Cerebellar cortex (tissue), 1 donor: ENCODE data around the gene PSG5.
"Not testable (repeated sequence)": the region's sequence is repeated elsewhere in the genome, so short reads cannot be mapped to it uniquely, and the experiment has no call there.

Source experiments
- DNase-seq: peaks from one replicate; pipeline ENCODE4 v3.0.0-alpha.2; 2015; ENCODE audit warnings: low spot score

Gene PSG5

DNA sequence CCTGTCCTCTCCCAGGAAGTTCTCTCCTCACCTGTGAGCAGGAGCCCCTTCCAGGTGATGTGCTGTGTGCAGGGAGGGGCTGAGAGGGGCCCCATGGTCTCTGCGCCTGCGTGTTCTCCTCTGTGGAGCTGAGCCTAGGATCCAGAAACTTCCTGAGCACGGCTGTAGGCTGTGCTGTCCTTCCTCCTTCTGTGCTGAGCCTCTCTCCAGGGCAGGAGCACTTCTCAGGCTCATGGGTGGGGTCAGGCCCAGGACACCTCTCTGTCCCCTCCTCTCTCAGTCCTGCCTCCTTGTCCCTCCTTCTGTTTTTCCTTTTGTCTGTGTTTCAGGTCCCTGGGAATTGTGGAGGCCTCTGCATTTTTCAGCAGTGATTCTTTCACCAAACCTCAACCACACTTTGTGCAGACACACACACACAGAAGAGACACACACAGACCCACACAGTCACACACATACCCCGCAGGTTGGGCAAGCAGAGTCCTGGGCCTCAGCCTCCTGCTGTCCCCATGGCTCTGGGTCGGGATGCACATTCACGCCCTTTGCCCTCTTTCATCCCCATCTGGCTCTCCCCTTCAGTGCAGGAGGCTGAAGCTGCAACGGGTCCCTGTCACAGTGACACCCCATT, at the start of gene PSG5:
TSS of gene PSG5 (minus strand) at position 226 of the 625 bp plus-strand sequence. CDS start at position 95, 131 bp downstream.
- DNase-seq, result not testable (repeated sequence)

DNA sequence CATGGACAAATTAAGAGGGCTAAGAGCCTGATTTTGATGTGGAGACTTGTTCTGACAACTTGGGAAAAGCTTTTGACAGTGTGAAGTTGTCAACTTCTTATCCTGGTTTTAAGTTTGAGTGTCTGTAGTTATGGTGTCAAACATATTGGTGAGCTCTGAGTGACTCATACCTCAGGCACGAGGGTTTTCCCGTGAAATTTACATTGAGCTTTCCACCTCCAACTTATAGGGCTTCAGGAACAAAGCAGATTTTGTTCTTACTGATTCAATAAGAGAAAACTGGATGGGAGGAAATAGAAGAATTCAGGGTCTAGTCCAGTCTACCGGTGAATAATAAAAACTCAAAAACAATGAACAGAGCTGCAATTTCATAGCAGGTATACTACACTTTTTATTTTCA, 49.4 kb upstream of the PSG5 start:
- not testable (repeated sequence) for DNase-seq

DNA sequence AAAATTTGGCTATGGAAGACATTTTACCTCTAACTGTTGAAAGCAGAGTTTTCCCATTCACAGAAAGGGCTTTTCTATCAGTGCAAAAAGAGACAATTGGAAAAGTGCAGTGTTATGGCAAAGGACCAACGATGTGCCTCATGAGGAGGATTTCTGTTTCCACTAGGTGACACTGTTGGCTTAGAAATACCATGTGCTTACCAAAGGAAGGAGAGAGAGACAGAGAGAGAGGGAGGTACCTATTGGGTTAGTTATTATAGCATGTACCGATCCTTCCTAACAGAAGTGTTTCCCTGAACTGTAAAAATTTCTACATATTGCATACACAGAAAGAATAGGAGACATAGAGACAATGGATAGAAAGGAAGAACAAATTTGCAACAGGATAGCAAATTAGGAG, 43.0 kb upstream of the PSG5 start:
- peak; percentile 84 for DNase-seq

DNA sequence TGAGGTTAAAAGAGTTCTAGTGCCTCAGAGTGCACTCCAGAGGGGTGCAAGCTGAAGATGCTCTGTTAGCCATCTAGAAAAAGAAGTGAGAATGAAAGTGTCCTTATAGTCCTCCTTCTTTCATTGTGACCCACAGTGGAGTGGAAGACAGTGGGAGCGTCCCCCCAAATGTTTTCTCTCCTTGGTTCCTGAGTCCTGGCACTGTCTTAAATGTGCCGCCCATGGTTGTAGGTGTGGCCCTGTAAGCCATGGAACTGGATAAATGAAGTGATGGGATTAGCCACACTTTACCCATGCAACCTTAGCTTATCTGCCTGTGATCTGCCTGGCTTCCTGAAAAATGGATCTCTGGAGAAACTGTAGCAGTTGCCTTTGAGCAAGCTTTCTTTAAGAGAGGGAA, 42.4 kb upstream of the PSG5 start:
- not testable (repeated sequence) for DNase-seq

DNA sequence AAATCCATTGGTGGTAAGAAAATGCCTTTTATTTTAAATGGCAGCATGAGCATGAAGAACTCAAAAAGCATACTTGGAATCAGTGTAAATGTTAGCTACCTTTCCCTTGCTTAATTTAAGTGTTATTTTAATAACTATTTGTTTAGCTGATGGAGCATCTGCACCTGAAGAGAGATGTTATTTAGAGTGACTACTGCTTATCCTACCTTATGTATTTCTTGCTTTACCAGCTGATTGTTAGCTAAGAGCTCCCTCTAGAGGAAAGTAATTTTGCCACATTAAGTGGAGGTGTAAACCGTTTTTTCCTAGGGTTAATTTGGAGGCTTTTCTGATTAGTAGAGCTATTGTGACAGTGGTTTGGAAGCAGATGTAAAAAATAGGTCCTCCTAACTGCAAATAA, 40.6 kb upstream of the PSG5 start:
- DNase-seq, result not testable (repeated sequence)

DNA sequence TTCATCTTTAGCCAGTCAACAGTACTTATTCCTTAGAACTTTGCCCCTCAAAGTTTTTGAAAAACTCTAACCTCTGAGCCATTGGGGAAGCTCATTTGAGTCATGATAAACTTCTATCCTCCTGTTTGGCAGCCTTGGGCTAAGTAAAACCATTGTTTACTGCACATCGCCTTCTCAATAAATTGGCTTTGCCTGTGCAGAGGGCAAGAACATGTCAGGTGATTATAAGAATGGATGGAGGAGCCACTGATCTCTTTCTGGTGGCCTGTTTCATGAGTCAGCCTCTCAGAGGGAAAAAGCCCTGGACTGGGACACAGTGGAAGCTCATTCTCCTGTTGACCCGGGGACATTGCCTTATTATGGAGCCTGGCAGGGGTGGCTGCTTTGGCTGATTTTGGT, 38.5 kb upstream of the PSG5 start:
- peak; percentile 87 for DNase-seq

DNA sequence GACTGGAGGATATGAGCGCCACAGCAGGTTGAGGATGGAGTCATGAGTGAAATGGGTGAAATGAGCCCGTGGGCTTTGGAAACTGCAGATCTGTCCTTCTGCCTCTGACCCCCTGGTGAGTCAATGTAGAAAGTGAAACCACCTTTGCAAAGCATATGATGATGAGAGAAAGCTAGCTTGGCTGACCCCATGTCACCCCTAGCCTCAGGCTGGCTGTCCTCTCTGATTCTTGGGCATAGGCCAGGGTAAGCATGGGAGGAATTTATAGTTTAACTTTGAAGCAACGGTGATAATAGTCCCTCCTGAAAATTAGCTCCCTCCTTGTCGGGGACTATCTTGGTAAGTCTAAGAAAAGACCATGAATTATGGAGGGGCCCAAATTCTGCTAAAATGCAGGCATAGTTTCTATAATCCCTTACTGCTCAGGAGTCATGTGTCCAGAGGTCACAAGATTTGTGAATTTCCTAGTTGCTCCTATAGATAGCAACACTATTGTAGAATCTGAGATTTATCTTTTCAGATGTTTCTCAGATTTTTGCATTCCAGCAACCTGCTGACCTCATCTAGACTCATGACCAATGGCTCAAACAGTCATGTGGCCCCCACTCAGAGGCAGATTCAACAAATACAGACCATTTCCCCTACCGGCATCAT, 38.0 kb upstream of the PSG5 start:
- DNase-seq, result peak; percentile 94

DNA sequence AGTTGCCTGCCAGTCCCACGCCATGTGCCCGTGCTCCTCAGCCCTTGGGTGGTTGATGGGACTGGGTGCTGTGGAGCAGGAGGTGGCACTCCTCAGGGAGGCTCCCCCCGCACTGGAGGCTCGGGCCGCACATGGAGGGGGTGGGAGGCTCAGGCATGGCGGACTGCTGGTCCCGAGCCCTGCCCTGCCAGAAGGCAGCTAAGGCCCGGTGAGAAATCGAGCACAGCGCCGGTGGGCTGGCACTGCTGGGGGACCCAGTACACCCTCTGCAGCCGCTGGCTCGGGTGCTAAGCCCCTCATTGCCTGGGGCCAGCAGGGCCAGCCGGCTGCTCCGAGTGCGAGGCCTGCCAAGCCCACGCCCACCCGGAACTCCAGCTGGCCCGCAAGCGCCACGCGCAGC, 35.6 kb upstream of the PSG5 start:
- not testable (repeated sequence) for DNase-seq

DNA sequence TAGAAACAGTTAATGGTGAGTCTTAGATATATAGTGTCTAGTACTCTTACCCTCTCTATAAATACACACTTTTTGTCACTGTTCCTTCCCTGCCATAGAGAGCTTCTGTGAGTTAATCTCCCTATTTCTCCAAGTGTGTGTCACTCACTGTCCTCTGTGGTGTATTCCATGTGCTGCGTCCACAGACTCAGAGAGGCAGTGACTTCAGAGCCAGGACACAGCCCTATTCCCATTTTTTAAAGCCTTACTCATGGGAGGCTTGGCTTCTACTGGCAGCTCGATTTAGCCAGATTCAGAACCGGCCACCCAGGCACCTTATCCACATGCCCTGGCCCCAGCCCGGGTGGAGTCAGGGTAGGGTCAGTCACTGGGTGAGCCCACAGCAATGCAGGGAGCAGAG, 32.8 kb upstream of the PSG5 start:
- not testable (repeated sequence) for DNase-seq

DNA sequence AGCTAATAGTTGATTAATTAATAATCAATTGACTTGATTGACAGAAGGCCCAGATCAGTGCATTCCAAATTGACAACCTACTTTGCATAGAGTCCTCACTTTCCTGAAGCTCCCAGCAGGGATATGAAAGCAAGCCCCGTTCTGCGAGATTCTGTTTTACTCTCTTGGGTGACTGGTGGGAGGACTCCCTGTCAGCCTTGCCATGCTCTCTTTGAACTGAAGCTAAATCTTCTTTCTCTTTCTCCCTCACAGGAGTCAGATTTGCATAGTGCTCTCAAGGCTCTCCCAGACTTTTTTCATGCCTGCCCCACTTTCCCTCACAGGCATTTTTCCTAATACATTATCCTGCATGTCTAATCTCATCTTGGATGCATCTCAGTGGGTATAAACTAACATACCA, 29.5 kb upstream of the PSG5 start:
- DNase-seq, result not testable (repeated sequence)

DNA sequence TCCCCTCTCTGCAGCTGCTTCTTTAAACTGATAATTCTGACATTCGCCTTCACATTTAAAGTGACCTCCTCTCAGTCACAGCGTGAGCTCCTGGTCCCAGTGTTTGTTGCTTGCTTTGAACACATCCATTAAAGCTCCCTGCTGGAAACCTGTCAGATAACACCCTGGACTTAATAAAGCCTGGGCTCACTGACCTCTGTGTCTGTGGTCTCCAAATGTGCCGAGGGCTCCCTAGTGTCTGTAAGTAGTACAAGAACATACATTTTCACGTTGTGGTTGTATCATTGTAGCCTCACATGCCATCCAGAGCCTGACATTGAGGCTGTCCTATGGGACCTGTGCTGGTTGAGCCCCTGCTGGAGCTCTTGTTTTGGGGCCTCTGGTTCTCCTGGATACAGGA, 21.7 kb upstream of the PSG5 start:
- DNase-seq, result peak; percentile 77

DNA sequence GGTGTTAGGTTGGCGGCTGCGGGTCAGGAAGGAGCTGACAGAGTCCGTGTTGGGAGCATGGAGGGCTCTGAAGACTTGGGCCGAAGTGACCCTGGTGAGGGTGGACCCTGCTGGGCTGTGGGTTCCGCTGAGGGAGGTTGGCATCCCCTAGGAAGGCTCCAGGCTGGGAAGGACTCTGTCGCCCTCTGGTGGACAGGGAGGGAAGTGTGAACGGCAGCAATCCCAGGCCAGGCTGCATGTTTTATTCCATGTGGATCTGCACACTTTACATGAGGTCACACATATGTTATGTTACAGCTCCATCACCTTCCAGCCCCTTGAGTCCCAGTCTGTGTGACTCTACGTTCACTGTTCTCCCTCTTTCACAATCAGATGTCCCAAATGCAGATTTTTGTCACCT, 20.8 kb upstream of the PSG5 start:
- DNase-seq, result peak; percentile 51

DNA sequence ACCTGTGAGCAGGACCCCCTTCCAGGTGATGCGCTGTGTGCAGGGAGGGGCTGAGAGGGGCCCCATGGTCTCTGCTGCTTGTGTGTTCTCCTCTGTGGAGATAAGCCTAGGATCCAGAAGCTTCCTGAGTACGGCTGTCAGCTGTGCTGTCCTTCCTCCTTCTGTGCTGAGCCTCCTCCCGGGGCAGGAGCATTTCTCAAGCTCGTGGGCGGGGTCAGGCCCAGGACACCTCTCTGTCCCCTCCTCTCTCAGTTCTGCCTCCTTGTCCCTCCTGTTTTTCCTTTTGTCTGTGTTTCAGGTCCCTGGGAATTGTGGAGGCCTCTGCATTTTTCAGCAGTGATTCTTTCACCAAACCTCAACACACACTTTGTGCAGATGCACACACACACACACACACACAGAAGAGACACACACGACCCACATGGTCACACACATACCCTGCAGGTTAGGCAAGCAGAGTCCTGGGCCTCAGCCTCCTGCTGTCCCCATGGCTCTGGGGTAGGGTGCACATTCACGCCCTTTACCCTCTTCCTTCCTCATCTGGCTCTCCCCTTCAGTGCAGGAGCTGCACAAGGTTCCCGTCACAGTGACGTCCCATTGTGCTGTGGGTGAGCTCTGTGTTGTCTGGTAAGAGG, 19.3 kb upstream of the PSG5 start, which contains the start of gene PSG4:
TSS of gene PSG4 (minus strand) at position 168 of the 635 bp plus-strand sequence. CDS start at position 66, 102 bp downstream.
- DNase-seq, result peak; percentile 59

DNA sequence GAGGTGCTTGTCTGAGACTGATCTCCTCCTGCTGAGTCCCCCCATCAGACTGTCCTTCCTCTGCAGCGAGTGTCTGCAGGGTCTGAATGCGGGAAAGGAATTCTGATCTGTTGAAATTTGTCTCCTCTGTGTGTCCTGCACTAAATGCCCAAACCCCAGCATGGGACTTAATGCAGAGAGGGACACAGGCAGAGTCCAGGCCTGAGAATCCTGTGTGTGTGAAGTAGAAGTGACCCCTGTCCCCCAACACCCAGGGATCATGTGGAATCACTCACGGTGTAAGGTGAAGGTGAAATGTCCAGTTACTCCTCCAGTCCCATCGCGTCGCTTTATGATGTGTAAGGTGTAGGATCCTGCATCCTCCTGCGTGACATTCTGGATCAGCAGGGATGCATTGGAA, 17.3 kb upstream of the PSG5 start:
- not testable (repeated sequence) for DNase-seq

DNA sequence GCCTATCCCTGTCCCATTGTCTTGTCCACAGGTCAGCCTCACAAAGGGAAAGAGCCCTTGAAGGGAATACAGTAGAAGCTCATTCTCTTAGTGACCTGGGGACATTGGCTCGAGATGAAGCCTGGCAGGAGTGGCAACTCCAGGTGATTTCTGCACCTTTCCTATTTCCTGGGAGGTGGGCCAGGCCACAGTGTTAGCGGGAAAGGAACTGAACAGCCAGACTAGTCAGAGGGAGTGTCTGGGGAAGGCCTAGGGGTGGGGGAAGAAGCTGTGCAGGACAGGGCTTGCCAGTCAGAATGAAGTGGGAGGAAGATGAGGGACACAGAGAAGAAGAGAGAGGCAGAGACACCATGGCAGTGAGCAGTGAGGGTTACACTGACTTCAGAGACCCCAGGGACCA, 15.6 kb upstream of the PSG5 start:
- DNase-seq, result not testable (repeated sequence)

DNA sequence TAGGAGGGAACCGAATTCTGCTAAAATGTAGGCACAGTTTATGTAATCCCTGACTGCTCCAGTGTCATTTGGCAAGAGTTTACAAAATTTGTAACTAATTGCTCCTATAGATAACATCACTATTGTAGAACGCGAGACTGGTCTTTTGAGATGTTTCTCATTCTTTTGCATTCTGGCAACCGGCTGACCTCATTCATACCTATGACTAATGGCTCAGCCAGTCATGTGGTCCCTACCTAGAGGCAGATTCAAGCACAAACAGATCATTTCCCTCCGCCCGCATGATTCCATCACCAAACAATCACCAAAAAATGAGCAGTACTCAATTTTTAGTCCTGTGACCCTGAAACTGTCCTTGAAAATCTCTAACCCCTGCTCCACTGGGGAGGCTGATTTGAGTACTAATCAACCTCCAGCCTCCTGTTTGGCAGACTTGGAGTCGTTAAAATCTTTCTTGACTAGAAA, 15.0 kb upstream of the PSG5 start:
- DNase-seq, result peak; percentile 70

DNA sequence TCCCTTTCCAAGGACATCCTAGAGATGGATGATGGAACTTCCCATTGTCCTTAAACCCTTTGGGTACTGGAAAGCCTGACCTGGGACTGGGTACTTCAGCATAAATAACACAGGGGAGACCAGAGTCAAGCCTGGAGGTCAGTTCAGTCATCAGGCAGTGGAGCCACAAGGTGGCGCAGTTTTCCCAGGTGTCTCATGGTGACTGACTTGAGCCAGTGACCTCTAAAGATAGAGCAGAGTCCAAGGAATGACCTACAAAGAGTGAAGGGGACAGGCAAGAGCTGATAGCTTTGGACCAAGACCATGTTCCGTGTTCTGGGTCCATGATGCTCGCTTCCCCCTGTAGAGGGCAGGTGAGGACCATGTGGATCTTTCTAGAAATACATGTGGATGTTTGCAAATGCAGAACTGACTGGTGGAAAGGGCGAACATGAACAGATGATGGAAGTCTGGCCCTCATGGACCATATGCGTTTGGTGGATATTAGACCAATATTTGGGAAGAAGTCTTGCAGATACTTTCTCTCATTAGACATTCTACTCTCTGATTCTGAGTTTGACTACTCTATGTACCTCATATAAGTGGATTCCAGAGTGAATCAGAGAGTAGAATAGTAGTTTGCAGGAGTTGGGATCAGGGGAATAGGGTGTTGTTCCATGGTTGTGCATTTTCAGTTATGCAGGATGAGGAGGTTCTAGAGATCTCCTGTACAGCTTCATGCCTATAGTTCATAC, 12.5 kb upstream of the PSG5 start:
- not testable (repeated sequence) for DNase-seq

DNA sequence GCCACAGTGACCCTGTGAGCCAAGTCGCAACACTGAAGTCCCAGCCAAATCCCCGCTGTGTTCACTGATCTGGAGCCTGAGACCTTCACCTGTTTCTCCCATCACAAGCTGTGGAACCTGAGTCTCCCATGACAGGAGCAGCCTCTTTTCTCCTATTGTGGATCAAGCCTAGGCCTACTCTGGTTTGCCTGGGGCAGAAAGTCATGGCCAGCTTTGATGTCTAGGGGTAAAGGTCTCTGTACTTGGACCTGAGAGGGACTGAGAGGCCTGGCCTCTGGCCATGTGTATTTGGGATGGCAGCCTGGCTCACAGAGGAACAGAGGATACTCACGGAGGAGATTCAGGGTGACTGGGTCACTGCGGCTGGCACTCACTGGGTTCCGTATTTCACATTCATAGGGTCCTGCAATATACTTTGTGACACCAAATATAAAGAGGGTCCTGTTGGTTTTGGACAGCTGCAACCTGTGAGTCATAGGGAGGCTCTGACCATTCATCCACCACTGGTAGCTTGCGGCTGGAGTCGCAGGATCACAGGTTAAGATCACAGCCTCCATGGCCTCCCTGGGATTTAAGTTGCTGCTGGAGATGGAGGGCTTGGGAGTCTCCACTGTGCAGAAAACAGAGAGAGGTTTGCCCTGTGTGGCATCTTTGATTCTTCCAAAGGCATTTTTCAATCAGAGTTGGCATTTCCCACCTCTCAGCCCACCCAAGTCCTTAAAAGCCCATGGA, 11.5 kb upstream of the PSG5 start:
- not testable (repeated sequence) for DNase-seq

DNA sequence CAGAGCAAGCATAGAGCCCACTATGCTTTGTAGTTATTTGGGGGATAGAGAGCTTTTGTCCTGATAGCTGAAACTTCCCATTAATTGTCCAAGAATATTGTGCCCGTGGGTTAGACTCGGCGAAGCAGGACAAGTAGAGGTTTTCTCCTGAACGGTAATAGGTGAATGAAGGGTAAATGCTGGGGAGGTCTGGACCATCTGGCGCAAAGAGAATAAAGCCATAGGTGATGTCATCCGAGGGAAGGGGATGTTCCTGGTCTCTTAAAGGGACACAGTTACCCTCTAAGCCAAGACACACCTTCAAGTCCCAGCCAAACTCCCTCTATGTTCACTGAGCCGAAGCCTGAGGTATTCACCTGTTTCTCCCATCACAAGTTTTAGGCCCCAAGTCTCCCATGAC, 8.1 kb upstream of the PSG5 start:
- not testable (repeated sequence) for DNase-seq

DNA sequence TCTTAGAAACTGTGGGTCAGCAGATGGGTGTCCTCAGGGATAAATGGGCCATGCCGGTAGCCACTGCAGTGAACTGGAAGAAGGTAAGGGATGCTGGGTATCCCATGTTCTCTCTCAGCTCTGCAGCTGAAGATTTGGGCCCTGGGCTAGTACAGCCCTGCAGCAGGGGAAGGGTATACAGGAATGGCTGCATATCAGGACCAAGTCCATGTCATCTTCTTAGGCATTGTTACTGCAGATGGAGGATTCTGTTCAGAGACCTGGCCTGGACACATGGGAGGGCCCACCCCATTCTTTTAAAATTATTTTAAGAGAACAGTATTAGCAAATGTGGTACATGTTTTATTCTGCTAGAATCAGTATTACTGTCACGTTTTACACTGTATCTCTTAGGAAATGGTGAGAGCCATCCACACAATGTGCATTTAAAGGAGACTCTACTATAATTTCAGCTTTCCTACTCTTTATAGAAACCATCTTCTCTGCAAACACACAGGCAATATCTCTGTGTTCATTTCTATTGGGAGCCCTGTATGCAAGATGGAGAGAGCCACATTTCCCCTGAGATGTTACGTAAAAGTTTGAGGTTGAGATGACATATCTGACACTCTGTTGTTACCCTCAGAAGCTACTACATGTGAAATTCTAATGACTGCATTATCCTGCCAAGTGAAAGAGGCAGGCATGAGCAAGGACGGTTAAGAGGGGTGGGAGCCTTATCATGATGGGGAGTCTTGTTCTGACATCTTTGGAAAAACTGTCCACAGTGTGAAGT, 6.2 kb upstream of the PSG5 start:
- not testable (repeated sequence) for DNase-seq

DNA sequence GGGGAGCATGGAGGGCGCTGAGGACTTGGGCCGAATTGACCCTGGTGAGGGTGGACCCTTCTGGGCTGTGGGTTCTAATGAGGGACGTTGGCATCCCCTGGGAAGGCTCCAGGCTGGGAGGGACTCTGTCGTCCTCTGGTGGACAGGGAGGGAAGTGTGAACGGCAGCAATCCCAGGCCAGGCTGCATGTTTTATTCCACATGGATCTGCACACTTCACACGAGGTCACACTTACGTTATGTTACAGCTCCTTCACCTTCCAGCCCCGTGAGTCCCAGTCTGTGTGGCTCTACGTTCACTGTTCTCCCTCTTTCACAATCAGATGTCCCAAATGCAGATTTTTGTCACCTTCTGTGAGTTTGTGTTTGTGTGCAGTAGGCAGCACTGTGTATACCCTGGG, 1.8 kb upstream of the PSG5 start:
- not testable (repeated sequence) for DNase-seq
